Activated CD4-positive, alpha-beta T cell treated with anti-CD3 and anti-CD28 coated beads, Interleukin-2, amount 50 U/mL, for 1 hour (primary cell): ENCODE measurements around the gene ASPA.
A peak's percentile ranks its signal among the peaks of the same experiment; 100 is the strongest.

Experiments used
- DNase-seq: peaks from one replicate; pipeline ENCODE4 v3.0.0-alpha.2; 2020

The ASPA gene

DNA sequence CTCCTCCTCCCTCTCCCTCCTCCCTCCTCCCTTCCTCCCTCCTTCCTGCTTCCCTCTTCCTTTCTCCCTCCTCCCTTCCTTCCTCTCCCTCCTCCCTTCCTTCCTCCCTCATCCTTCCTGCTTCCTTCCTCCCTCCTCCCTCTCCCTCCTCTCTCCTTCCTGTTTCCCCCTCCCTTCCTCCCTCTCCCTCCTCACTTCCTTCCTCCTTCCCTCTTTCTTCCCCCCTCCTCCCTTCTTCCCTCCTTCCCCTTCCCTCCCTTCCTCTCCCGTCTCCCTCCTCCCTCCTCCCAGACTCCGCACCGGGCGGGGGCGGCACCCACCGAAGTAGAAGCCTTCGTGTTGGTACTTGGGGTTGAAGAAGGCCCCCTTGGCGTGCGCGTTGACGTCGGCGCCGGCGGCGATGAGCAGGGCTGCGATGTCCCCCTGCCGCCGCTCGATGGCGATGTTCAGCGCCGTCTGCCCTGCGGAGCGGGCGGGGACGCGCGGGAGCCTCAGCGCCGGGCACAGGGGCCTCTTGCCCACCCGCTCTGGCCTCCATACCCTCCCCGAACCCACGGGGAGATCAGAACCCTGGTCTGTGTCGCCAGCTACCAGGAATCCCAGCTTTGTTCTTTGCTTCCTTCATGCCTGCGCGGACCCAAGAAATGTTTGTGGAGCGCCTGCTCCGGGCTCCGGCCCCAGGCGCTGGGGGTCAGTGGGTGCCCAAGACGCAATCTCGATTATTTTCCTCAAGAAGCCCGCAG lies 59.6 kb downstream of the ASPA start:
- DNase-seq: peak; percentile 43

DNA sequence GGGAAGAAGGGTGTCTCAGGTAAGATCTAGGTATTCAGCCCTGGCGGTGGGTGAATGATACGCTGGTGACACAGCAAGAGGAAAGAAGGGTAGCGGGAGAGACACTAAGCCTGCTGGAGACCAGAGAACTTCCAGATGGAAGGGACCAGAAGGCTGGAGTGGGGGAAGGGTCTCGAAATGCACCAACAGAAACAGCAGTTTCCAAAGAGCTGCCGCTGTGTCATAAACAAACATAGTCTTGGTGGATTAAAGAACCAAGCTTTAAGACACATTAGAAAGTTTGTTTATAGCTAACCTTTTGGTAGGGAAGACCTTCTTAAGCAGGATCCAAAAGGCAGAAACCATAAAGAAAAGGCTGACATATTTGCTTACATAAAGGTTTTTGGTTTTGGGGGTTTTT lies 60.9 kb downstream of the ASPA start:
- no peak for DNase-seq

DNA sequence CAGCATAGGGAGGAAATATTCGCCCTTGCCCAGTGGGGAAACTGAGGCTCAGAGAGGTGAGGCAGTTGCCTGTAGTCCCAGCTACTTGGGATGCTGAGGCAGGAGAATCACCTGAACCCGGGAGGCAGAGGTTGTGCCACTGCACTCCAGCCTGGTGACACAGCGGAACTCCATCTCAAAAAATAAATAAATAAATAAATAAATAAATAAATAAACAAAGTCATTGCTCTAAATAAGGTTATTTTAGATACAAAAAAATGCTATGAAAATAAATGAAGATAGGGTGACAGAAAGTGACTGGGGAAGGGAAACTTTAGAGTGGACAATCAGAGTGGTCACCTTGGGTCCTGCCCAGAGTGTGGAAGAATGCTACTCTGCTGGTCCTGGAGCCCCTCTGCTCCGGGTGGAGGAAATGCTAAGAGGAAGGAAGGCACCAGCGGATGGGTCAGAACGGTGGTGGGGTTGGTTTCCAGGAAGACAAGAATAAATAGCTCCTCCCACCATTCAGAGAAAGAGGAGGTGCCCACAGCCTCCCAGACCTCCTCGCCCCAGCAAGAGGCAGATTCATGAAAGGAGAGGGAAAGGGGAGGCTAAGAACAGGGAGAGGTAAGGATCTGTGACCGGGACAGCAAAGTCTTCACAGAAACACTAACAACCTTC lies 64.2 kb downstream of the ASPA start:
- DNase-seq: no peak

DNA sequence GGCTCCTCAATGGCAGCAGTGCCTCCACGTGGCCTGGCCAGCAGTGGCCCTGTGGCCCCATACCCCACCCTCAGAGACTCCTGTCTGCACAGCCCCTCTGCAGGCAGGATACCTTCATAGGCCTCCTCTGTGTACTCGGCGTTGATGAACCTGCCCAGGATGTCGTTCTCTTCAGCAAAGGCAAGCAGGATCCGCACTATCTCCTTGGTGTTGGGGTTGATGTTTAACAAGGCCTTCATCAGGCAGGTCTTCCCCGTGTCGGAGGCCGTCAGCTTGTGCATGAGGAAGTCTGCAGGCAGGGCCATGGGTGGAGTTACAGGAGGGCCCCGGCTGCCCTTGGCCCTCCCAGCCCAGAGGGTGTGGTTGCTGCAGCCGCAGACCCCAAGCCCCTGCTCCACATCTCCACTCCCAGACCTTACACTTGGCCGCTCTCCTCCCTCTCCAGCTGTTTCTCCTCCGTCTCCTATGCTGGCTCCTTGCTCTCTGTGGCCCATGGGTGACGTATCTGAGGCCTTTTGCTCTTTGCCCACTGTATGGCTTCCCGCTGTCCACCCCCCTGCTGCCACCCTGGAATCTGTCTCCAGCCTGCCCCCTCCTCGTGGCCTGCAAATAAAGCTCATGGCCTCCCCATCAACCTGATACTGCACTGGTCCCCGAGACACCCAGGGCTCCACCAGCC lies 66.8 kb downstream of the ASPA start:
- no peak for DNase-seq

DNA sequence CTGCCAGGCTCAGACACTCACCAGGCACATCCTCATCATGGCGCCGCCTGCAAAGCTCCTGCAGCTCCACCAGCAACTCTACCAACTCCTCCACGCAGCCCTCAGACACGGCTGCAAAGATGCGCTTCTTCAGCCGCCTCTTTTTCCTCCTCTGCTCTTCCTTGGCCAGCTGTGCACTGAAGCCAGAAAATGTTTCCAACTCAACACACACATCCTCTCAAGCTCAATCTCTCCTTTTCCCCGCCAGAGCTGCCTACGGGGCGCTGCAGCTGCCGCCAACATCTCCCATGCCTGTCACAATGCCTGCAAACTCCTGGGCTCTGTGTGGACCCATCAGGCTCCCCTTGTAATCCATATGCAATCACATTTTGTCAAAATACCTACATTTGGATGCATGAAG lies 67.7 kb downstream of the ASPA start:
- DNase-seq: no peak

DNA sequence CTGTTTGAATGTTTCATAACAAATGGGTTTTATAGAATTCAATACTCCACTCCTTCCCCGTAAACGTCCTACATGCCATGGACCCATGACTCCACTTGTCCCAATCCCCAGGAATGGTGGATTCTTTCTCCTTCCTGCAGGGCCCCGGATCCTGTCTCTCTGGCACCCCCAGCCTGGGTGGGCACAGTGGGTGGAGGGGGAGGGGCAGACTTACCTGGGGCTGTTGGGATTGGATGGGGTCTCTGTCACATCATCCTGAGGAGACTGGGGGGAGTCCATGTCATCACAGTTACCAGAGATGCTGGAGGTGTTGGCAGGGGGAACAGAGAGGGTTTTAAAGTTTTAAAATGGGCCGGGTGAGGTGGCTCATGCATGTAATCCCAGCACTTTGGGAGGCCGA lies 68.6 kb downstream of the ASPA start:
- DNase-seq: no peak

DNA sequence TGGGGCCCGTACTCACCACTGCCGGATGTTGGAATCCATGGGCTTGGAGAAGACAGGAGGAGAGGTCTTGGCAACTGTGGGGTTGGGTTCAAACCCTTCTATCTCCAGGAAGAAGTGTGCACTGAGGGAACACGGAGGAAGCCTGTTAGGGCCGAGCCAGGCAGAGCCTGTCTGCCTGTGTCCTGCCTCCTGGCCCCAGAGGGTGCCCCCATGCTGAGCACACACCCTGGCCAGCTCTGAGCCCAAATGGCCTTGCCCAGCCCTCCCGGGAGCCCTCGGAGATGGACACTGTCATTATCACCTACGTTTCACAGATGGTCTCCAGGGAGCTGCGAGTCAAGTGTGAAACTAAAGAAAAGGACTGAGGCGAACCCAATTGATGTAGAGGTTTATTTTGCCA lies 69.4 kb downstream of the ASPA start:
- no peak for DNase-seq

DNA sequence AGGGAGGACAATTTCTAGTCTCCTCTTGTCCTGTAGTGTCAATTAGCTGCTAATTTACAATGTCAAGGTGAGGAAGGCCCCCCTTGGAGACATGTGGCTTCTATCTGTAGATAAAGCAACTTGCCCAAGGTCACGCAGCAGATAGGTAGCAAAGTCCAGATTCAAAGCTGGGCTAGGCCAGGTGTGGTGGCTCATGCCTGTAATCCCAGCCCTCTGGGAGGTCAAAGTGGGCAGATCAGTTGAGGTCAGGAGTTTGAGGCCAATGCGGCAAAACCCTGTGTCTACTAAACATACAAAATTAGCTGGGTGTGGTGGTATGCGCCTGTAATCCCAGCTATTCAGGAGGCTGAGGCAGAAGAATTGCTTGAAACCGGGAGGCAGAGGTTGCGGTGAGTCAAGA lies 70.7 kb downstream of the ASPA start:
- DNase-seq: no peak

DNA sequence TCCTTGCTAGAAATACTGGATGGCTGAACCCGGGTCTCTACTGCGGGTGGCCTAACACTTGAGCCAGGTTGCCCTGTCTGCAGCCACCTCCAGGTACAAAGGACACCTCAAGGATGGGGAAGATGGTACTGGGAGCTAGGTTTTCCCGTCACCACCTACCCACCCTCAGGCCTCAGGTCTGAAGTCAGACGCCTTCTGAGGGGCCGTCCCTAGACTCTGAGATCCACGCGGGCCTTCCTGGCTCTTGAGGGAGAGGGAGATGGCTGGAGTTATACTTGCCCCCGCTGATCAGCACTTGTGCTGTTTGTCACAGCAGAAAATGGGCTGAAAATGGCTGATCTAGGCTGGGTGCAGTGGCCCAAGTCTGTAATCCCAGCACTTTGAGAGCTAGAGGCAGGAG lies 71.2 kb downstream of the ASPA start:
- no peak for DNase-seq

DNA sequence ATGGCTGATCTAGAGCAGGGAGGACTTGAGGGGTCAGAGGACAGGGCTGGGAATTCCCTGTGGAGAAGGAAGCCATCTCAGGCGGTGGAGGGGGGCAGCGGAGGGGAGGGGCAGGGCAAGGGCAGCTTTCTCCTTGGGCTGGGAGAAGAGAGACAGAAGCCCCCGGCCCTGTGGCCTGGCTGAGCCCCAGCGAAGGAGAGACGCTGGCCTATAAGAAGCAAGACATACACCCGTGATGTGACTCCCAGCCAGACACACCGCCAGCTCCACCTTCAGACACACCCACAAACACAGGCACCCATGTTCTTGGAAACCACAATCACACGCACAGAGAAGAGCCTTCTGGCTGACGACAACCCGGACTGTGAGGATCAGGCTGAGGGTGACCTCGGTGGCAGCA lies 71.8 kb downstream of the ASPA start:
- no peak for DNase-seq

DNA sequence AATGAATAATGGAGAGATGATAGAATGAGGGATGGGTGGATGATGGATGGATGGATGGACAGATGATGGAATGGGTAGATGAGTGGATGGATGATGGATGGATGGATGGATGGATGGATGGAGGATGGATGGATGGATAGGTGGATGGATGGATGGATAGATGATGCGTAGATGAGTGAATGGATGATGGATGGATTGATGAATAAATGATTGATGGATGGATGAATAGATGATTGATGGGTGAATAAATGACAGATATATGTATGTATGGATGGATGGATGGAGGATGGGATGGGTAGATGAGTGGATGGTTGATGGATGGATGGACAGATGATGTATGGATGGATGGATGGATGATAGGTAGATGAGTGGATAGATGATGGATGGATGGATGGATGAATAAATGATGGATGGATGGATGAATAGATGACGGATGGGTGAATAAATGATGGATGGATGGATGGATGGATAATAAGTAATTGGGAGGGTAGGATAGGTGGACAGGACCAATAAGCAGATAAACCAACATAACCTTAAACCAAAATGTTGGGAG lies 73.9 kb downstream of the ASPA start:
- no peak for DNase-seq

DNA sequence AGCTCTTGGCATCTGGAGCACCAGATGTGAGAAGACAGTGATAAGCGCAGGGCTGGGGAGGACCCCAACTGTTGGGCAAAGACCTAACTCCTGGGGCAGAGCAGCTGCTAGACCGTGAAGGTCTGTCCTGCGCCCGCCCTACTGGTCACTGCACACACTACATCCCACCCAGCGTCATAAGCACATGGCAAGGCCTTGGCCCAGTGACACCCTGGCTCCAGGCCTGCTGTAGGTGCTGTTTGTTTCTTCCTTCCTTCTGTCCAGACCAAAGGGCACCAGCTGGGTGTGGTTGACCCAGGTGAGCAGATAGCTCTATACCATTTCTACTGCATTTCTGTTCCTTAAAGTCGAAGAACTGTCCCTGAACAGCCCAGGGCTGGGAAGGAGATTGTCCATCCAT lies 75.4 kb downstream of the ASPA start:
- no peak for DNase-seq

DNA sequence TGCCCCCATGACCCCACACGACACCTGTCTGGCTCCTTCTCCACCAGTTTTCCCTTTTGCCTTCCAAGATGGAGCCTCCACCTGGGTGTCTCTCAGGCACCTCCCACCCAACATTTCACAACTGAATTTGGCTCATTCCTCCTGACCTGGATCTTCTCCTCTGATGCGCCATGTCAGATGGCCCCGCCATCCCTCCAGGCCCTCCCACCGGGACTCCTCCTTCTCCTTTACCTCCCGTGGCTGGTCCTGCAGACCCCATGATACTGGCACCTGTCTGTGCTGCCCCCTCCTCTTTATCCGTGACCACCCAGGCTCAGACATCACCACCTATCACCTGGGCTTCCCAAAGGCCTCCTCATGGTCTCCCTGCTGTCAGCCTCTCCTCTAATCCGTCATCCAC lies 77.1 kb downstream of the ASPA start:
- DNase-seq: no peak
